ENCODE results near the gene CITED4. TPM values are rescaled to one million over a fixed set of nuclear protein-coding genes. Genes with fewer than 3 reads are reported as not detected.

The CITED4 gene
- polyA plus RNA-seq, 3 donors: 2.4 to 18.8 (median 17.1) TPM

DNA sequence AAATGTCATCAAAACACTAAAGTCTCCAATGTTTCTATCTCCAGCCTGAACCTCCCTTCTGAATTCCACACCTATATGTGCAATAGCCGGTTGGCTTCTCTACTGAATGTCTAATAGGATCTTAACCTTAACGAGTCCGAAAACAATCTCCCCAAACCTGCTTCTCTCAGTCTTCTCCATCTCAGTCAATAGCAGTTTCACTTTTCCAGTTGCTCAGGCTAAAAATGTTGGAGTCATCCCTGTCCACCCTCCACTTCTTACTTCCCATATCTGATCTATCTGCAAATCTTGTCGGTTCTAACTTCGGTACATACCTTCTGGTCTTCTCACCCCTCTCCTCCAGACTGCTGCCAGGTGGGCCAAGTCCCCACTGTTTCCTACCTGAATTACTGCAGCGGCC lies 25.5 kb upstream of the CITED4 start:
- peaks cover 4 to 14% of the 10 kb centered on the region in 2 donors for H3K36me3 Mint-ChIP-seq
- Histone ChIP-seq H3K79me2 (ENCODE audit: insufficient read depth, low read length) (no peaks in the 10 kb centered on the region), H3K4me3 (replicated peaks in 1 of 3; ENCODE audit: low read depth in 2 of 3, low read length in 3 of 3) (no peak overlapping the region), H3K9me3 (replicated peaks in 1 of 2; ENCODE audit: control insufficient read depth in 1 of 2, insufficient read depth in 1 of 2, low read length in 2 of 2) (peaks cover 0 to 5% of the 10 kb centered on the region in 2 donors), H3K27ac (ENCODE audit: low read depth in 1 of 2, low read length in 2 of 2) (no peak overlapping the region), H2AFZ (ENCODE audit: insufficient read depth, low read depth, low read length, poor library complexity, severe bottlenecking) (no peak overlapping the region), H3K9ac (ENCODE audit: insufficient read depth, low read length, poor library complexity, severe bottlenecking) (no peak overlapping the region), H4K20me1 (ENCODE audit: insufficient read depth, low read length) (no peaks in the 10 kb centered on the region), H3K4me1 (ENCODE audit: control insufficient read depth in 1 of 2, insufficient read depth in 2 of 2, low read length in 2 of 2) (peaks cover 14 to 23% of the 10 kb centered on the region in 2 donors), H3K27me3 (ENCODE audit: control insufficient read depth in 2 of 2, insufficient read depth in 2 of 2, low read length in 2 of 2) (peaks cover 17 to 34% of the 10 kb centered on the region in 2 donors), H3K4me2 (replicated peaks; ENCODE audit: extremely low read depth, low read length, poor library complexity, severe bottlenecking) (no peak overlapping the region), H3K36me3 (replicated peaks in 1 of 2; ENCODE audit: control insufficient read depth in 1 of 2, insufficient read depth in 2 of 2, low read length in 2 of 2) (no peaks in the 10 kb centered on the region)
- intact Hi-C loops (cut with micrococcal nuclease): loop anchor here in 1 of 2 donors (5.0 kb wide), 1 partner anchor 65 kb away; no protein-coding TSS in a partner anchor
- no peak for TF ChIP-seq CTCF (IDR thresholded peaks at IDR 0.05)
- H3K4me1 Mint-ChIP-seq: peaks cover 27% of the 10 kb centered on the region
- peaks cover 0 to 13% (median 6%) of the 10 kb centered on the region in 7 donors for H3K9me3 Mint-ChIP-seq
- 86% methylated on average over 6 of the region's 6 CpGs for WGBS (ENCODE audit: insufficient coverage)
- H3K27me3 Mint-ChIP-seq (ENCODE audit: low read depth in 3 of 3): peaks cover 34 to 41% (median 37%) of the 10 kb centered on the region in 3 donors
- no peak for DNase-seq
- no peak overlapping the region for H3K4me3 Mint-ChIP-seq
- H3K27ac Mint-ChIP-seq: no peak overlapping the region

- Histone ChIP-seq H3K9ac (ENCODE audit: insufficient read depth, low read length, poor library complexity, severe bottlenecking) (no peak overlapping the region), H3K27me3 (ENCODE audit: control insufficient read depth in 2 of 2, insufficient read depth in 2 of 2, low read length in 2 of 2) (peaks cover 17 to 35% of the 10 kb centered on the region in 2 donors), H3K4me3 (replicated peaks in 1 of 3; ENCODE audit: low read depth in 2 of 3, low read length in 3 of 3) (no peak overlapping the region), H4K20me1 (ENCODE audit: insufficient read depth, low read length) (no peaks in the 10 kb centered on the region), H3K27ac (ENCODE audit: low read depth in 1 of 2, low read length in 2 of 2) (no peak overlapping the region), H3K4me1 (ENCODE audit: control insufficient read depth in 1 of 2, insufficient read depth in 2 of 2, low read length in 2 of 2) (peaks cover 14 to 23% of the 10 kb centered on the region in 2 donors), H3K4me2 (replicated peaks; ENCODE audit: extremely low read depth, low read length, poor library complexity, severe bottlenecking) (no peak overlapping the region), H3K79me2 (ENCODE audit: insufficient read depth, low read length) (no peaks in the 10 kb centered on the region), H3K36me3 (replicated peaks in 1 of 2; ENCODE audit: control insufficient read depth in 1 of 2, insufficient read depth in 2 of 2, low read length in 2 of 2) (no peaks in the 10 kb centered on the region), H3K9me3 (replicated peaks in 1 of 2; ENCODE audit: control insufficient read depth in 1 of 2, insufficient read depth in 1 of 2, low read length in 2 of 2) (peaks cover 0 to 6% of the 10 kb centered on the region in 2 donors), H2AFZ (ENCODE audit: insufficient read depth, low read depth, low read length, poor library complexity, severe bottlenecking) (no peak overlapping the region)
- TF ChIP-seq CTCF (IDR thresholded peaks at IDR 0.05): no peak
- no peak for DNase-seq
- WGBS (ENCODE audit: insufficient coverage): no CpG with 5 or more reads among the region's 1 CpG
- Mint-ChIP-seq H3K4me3 (no peak overlapping the region), H3K27ac (no peak overlapping the region), H3K9me3 (peaks cover 2 to 13% (median 7%) of the 10 kb centered on the region in 7 donors), H3K36me3 (peaks cover 4 to 15% of the 10 kb centered on the region in 2 donors), H3K4me1 (peaks cover 27% of the 10 kb centered on the region), H3K27me3 (ENCODE audit: low read depth in 3 of 3) (peaks cover 39 to 47% (median 39%) of the 10 kb centered on the region in 3 donors)
- intact Hi-C loops (cut with micrococcal nuclease): loop anchor here in 1 of 2 donors (5.0 kb wide), 1 partner anchor 65 kb away; no protein-coding TSS in a partner anchor
These were observed 24.8 kb upstream of the CITED4 start for GRCh38 chr1:40887012-40887378.

Measured in CD14-positive monocyte (primary cell).